Left ventricle myocardium inferior (tissue), 1 donor: ENCODE data around the gene NTM. TPM values are rescaled to one million over a fixed set of nuclear protein-coding genes. Genes with fewer than 3 reads are reported as not detected.

Source experiments
- DNase-seq: peaks from one replicate; pipeline ENCODE4 v3.0.0-alpha.2; 2020
- H3K27ac ChIP-seq: fragments of 200-600 bp; replicated peaks from 2 replicates; pipeline ENCODE4 v1.8.0; 2021
- H3K27me3 ChIP-seq: fragments of 200-600 bp; 2 replicates; pipeline ENCODE4 v1.8.0; 2021; ENCODE audit warnings: low read depth
- H3K36me3 ChIP-seq: fragments of 200-600 bp; 2 replicates; pipeline ENCODE4 v1.8.0; 2021
- H3K4me1 ChIP-seq: fragments of 200-600 bp; 2 replicates; pipeline ENCODE4 v1.8.0; 2021
- H3K4me3 ChIP-seq: fragments of 200-600 bp; 2 replicates; pipeline ENCODE4 v1.8.0; 2021; ENCODE audit warnings: mild to moderate bottlenecking, moderate library complexity
- H3K9me3 ChIP-seq: fragments of 200-600 bp; replicated peaks from 2 replicates; pipeline ENCODE4 v1.8.0; 2021
- CTCF ChIP-seq: fragments of 200-600 bp; IDR thresholded peaks from 2 replicates; pipeline ENCODE4 v1.8.0; 2021; ENCODE audit warnings: antibody characterized with exemption, mild to moderate bottlenecking, borderline replicate concordance
- intact Hi-C: fragments of 100-400 bp; cut with micrococcal nuclease; formaldehyde crosslinking; loops from one replicate; pipeline ENCODE4 v1.11.0; 2022
- total RNA-seq: library from RNA; stranded (reverse); fragmentation: NEBNext Ultra II Directional; extraction: Animal tissue kit (Norgen Biotek cat#: 25700); gene quantifications from one replicate; pipeline ENCODE4 v1.2.1, GENCODE V29; 2021
- donor health status: DM: no; HTN: yes; CAD: no; lungs with severe emphysema.

Gene NTM
- total RNA-seq, 1 donor from 2014 or later = 1.0 TPM

GRCh38 chr11:131717616-131718015 lies 347.2 kb downstream of the NTM start:
- peaks cover 10% of the 10 kb centered on the region for H3K9me3 ChIP-seq
- H3K27ac ChIP-seq = no peak overlapping the region
- H3K4me3 ChIP-seq = no peak overlapping the region
- intact Hi-C loops = no loop called here
- no peaks in the 10 kb centered on the region for H3K4me1 ChIP-seq
- peaks cover 43% of the 10 kb centered on the region for H3K27me3 ChIP-seq
- DNase-seq = no peak
- TF ChIP-seq CTCF = no peak
- H3K36me3 ChIP-seq = no peaks in the 10 kb centered on the region

GRCh38 chr11:131723088-131723487 lies 352.7 kb downstream of the NTM start:
- H3K27me3 ChIP-seq = peaks cover 65% of the 10 kb centered on the region
- intact Hi-C loops = no loop called here
- H3K4me3 ChIP-seq = no peak overlapping the region
- DNase-seq = no peak
- no peaks in the 10 kb centered on the region for H3K9me3 ChIP-seq
- no peak overlapping the region for H3K27ac ChIP-seq
- no peak for TF ChIP-seq CTCF
- no peaks in the 10 kb centered on the region for H3K4me1 ChIP-seq
- H3K36me3 ChIP-seq = no peaks in the 10 kb centered on the region

GRCh38 chr11:131724436-131724975 lies 354.1 kb downstream of the NTM start:
- H3K4me1 ChIP-seq = no peaks in the 10 kb centered on the region
- no peak for TF ChIP-seq CTCF
- no peaks in the 10 kb centered on the region for H3K36me3 ChIP-seq
- no peak overlapping the region for H3K27ac ChIP-seq
- peaks cover 53% of the 10 kb centered on the region for H3K27me3 ChIP-seq
- intact Hi-C loops = no loop called here
- H3K9me3 ChIP-seq = no peaks in the 10 kb centered on the region
- no peak for DNase-seq
- no peak overlapping the region for H3K4me3 ChIP-seq

- Histone ChIP-seq H3K27ac (no peak overlapping the region), H3K4me1 (no peaks in the 10 kb centered on the region), H3K9me3 (no peaks in the 10 kb centered on the region), H3K36me3 (no peaks in the 10 kb centered on the region), H3K27me3 (peaks cover 52% of the 10 kb centered on the region), H3K4me3 (no peak overlapping the region)
- no peak for TF ChIP-seq CTCF
- intact Hi-C loops = no loop called here
- no peak for DNase-seq
Observed at GRCh38 chr11:131734871-131735270, 364.5 kb downstream of the NTM start.

- Histone ChIP-seq H3K4me1 (no peaks in the 10 kb centered on the region), H3K9me3 (no peaks in the 10 kb centered on the region), H3K4me3 (no peak overlapping the region), H3K27ac (no peak overlapping the region), H3K36me3 (no peaks in the 10 kb centered on the region), H3K27me3 (peaks cover 73% of the 10 kb centered on the region)
- DNase-seq = no peak
- TF ChIP-seq CTCF = no peak
- intact Hi-C loops = no loop called here
Observed at GRCh38 chr11:131737357-131737756, 366.9 kb downstream of the NTM start.
